H9 (cell line): ENCODE measurements around the gene SOHLH1. TPM values are rescaled to one million over a fixed set of nuclear protein-coding genes. Genes with fewer than 3 reads are reported as not detected.

Source experiments
- DNase-seq: peaks from one replicate; pipeline ENCODE4 v3.0.0-alpha.2; 2017
- H2AFZ ChIP-seq: one replicate; pipeline ENCODE4 v1.6.1; 2013; ENCODE audit warnings: mild to moderate bottlenecking, low read length, control low read depth, moderate library complexity
- H2AK5ac ChIP-seq: 2 replicates; pipeline ENCODE4 v1.6.1; 2013; ENCODE audit warnings: low read length, control low read depth, mixed read lengths; ENCODE audit not compliant: insufficient read length
- H2BK120ac ChIP-seq: one replicate; pipeline ENCODE4 v1.6.1; 2013; ENCODE audit warnings: low read depth, mild to moderate bottlenecking, low read length, control low read depth, inconsistent platforms; ENCODE audit not compliant: poor library complexity, severe bottlenecking
- H2BK12ac ChIP-seq: 2 replicates; pipeline ENCODE4 v1.6.1; 2013; ENCODE audit warnings: low read length, control low read depth, mixed read lengths, low read depth; ENCODE audit not compliant: insufficient read length
- H2BK15ac ChIP-seq: 2 replicates; pipeline ENCODE4 v1.6.1; 2013; ENCODE audit warnings: low read depth, low read length, control low read depth
- H2BK20ac ChIP-seq: one replicate; pipeline ENCODE4 v1.6.1; 2013; ENCODE audit warnings: low read depth, mild to moderate bottlenecking, low read length, control low read depth, inconsistent platforms; ENCODE audit not compliant: poor library complexity, severe bottlenecking
- H2BK5ac ChIP-seq: 2 replicates; pipeline ENCODE4 v1.6.1; 2013; ENCODE audit warnings: low read length, control low read depth, mixed read lengths; ENCODE audit not compliant: insufficient read length
- H3K14ac ChIP-seq: 2 replicates; pipeline ENCODE4 v1.6.1; 2013; ENCODE audit warnings: low read length, control low read depth; ENCODE audit not compliant: insufficient read depth
- H3K18ac ChIP-seq: 2 replicates; pipeline ENCODE4 v1.6.1; 2013; ENCODE audit warnings: low read depth, mild to moderate bottlenecking, mixed read lengths, low read length, control low read depth; ENCODE audit not compliant: insufficient read length
- H3K23ac ChIP-seq: 2 replicates; pipeline ENCODE4 v1.6.1; 2013; ENCODE audit warnings: low read length, control low read depth, mixed read lengths, low read depth; ENCODE audit not compliant: insufficient read length
- H3K23me2 ChIP-seq: 2 replicates; pipeline ENCODE4 v1.6.1; 2013; ENCODE audit warnings: low read depth, mild to moderate bottlenecking, mixed read lengths, low read length, control low read depth; ENCODE audit not compliant: insufficient read length, poor library complexity, severe bottlenecking
- H3K27ac ChIP-seq: 2 replicates; pipeline ENCODE4 v1.5.1; 2013; ENCODE audit warnings: low read length, control low read depth, mixed read lengths, low read depth; ENCODE audit not compliant: insufficient read length
- H3K27me3 ChIP-seq: 2 replicates; pipeline ENCODE4 v1.6.1; 2013; ENCODE audit warnings: low read length, control low read depth, inconsistent platforms; ENCODE audit not compliant: insufficient read depth
- H3K4ac ChIP-seq: 2 replicates; pipeline ENCODE4 v1.6.1; 2013; ENCODE audit warnings: low read depth, mild to moderate bottlenecking, control low read depth, inconsistent platforms, low read length, moderate library complexity
- H3K4me1 ChIP-seq: 2 replicates; pipeline ENCODE4 v1.6.1; 2013; ENCODE audit warnings: low read length, control low read depth, inconsistent platforms; ENCODE audit not compliant: insufficient read depth
- H3K4me2 ChIP-seq: 2 replicates; pipeline ENCODE4 v1.6.1; 2013; ENCODE audit warnings: low read length, control low read depth, mixed read lengths; ENCODE audit not compliant: insufficient read length, insufficient read depth
- H3K56ac ChIP-seq: 2 replicates; pipeline ENCODE4 v1.6.1; 2013; ENCODE audit warnings: low read depth, mild to moderate bottlenecking, mixed read lengths, low read length, control low read depth; ENCODE audit not compliant: insufficient read length
- H3K79me1 ChIP-seq: 2 replicates; pipeline ENCODE4 v1.6.1; 2013; ENCODE audit warnings: low read depth, mild to moderate bottlenecking, moderate library complexity, low read length, control low read depth, inconsistent platforms; ENCODE audit not compliant: insufficient read depth, poor library complexity, severe bottlenecking
- H3K79me2 ChIP-seq: 2 replicates; pipeline ENCODE4 v1.6.1; 2013; ENCODE audit warnings: low read length, control low read depth, inconsistent platforms; ENCODE audit not compliant: insufficient read depth
- H3K9ac ChIP-seq: 2 replicates; pipeline ENCODE4 v1.6.1; 2013; ENCODE audit warnings: low read length, control low read depth, mixed read lengths; ENCODE audit not compliant: insufficient read length; ENCODE audit errors: extremely low read depth
- H3K9me3 ChIP-seq: one replicate; pipeline ENCODE4 v1.6.1; 2013; ENCODE audit warnings: low read depth, low read length, inconsistent platforms; ENCODE audit not compliant: control insufficient read depth
- H3T11ph ChIP-seq: one replicate; pipeline ENCODE4 v1.6.1; 2013; ENCODE audit warnings: mild to moderate bottlenecking, low read length, control low read depth, inconsistent platforms
- H4K20me1 ChIP-seq: one replicate; pipeline ENCODE4 v1.6.1; 2013; ENCODE audit not compliant: control insufficient read depth, insufficient read length, insufficient read depth
- H4K5ac ChIP-seq: 2 replicates; pipeline ENCODE4 v1.6.1; 2013; ENCODE audit warnings: low read depth, mild to moderate bottlenecking, mixed read lengths, low read length, control low read depth; ENCODE audit not compliant: insufficient read length
- H4K8ac ChIP-seq: replicated peaks from 2 replicates; pipeline ENCODE4 v1.6.1; 2013; ENCODE audit warnings: low read length, control low read depth, mixed read lengths, low read depth; ENCODE audit not compliant: insufficient read length
- H4K91ac ChIP-seq: 2 replicates; pipeline ENCODE4 v1.6.1; 2013; ENCODE audit warnings: low read depth, mild to moderate bottlenecking, moderate library complexity, mixed read lengths, low read length, control low read depth; ENCODE audit not compliant: insufficient read length
- H3K27ac Mint-ChIP-seq, 3 experiments: 2 replicates in 2 of 3; 3 replicates in 1 of 3; pipeline ENCODE4 v1.8.0; 2020 to 2021; ENCODE audit warnings: mixed read lengths in 3 of 3, mild to moderate bottlenecking in 1 of 3, moderate library complexity in 1 of 3
- H3K27me3 Mint-ChIP-seq: 2 replicates; pipeline ENCODE4 v1.8.0; 2021; ENCODE audit warnings: low read depth, mild to moderate bottlenecking, moderate library complexity, mixed read lengths
- H3K36me3 Mint-ChIP-seq, 3 experiments: 2 replicates in 2 of 3; 3 replicates in 1 of 3; pipeline ENCODE4 v1.8.0; 2020 to 2021; ENCODE audit warnings: low read depth in 3 of 3, mixed read lengths in 3 of 3; ENCODE audit not compliant: insufficient read depth in 1 of 3
- H3K4me1 Mint-ChIP-seq, 2 experiments: 2 replicates each; pipeline ENCODE4 v1.8.0; 2020; ENCODE audit warnings: mixed read lengths in 2 of 2
- H3K4me3 Mint-ChIP-seq, 2 experiments: 2 replicates in 1 of 2; 3 replicates in 1 of 2; pipeline ENCODE4 v1.8.0; 2020 to 2021; ENCODE audit warnings: mild to moderate bottlenecking in 2 of 2, mixed read lengths in 2 of 2, moderate library complexity in 1 of 2
- H3K9me3 Mint-ChIP-seq, 2 experiments: 2 replicates in 1 of 2; 3 replicates in 1 of 2; pipeline ENCODE4 v1.8.0; 2020; ENCODE audit warnings: mild to moderate bottlenecking in 2 of 2, mixed read lengths in 2 of 2, moderate library complexity in 1 of 2
- WGBS: extraction: QIAGEN DNeasy Blood & Tissue Kit; methylation state at CpG from one replicate; pipeline ENCODE4 v1.1.7; 2013; ENCODE audit warnings: missing lambda C conversion rate, low lambda C conversion rate, mixed read lengths; ENCODE audit not compliant: insufficient read length; ENCODE audit errors: extremely low coverage; 5-methylcytosine and 5-hydroxymethylcytosine counted together
- total RNA-seq: library from RNA; stranded (reverse); gene quantifications from 2 replicates; pipeline ENCODE4 v1.2.1, GENCODE V29; 2021
- TF ChIP-seq, protein P1 (sequence below): fragments of 200-600 bp; sonication (generic); conservative IDR thresholded peaks from 3 replicates; pipeline ENCODE4 v1.8.0; 2021; ENCODE audit warnings: antibody characterized with exemption, mild to moderate bottlenecking

Gene SOHLH1
- total RNA-seq, 1 experiment from 2014 or later = not detected

DNA sequence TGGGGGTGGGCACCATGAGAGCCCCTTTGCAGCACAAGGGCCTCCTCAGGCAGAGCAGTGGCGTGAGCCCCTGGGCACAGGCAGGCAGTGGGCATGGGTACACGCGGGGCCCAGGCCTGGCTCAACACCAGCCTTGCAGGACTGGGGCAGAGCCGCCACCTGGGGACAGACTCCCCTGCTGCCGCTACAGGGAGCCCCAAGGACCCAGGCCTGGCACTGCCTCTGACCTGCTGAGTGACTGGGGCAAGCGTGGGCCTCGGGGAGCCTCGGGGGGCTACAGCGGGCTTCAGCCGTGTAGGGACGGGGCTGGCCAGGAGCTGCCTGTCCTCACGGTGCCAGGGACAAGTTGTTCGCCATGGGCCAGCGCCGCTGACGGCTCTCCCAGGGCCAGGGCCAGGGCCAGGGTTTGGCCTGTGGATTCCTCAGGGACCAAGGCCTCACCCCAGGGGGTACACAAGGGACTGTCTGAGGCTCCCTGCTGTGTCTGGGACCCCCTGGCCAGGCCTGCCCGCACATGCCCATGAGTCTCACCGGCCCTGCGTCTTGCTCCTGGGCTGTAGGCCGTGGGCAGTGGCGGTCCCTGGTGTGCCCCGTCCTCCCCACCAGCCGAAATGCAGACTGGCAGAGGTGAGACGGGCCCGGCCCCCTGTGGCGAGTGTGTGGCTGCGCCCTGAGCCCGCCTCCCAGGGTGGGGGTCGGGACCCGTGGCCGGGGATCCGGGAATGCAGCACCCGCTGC, 45.2 kb upstream of the SOHLH1 start:
- Histone ChIP-seq H3K9me3 (no peaks in the 10 kb centered on the region), H2AK5ac (no peak overlapping the region), H4K20me1 (no peaks in the 10 kb centered on the region), H4K8ac (no peak overlapping the region), H4K5ac (no peak overlapping the region), H3K27ac (no peak overlapping the region), H4K91ac (no peak overlapping the region), H2BK15ac (no peak overlapping the region; the same call in 1 of the 2 replicates), H3K79me2 (no peaks in the 10 kb centered on the region), H3K14ac (no peak overlapping the region; the same call in 1 of the 2 replicates), H3K23ac (no peak overlapping the region), H3K23me2 (peaks cover under 1% of the 10 kb centered on the region), H2BK12ac (no peak overlapping the region), H2BK120ac (no peak overlapping the region), H3K56ac (no peak overlapping the region), H3K4me1 (no peaks in the 10 kb centered on the region), H2BK20ac (no peak overlapping the region), H3K4me2 (no peak overlapping the region), H3K27me3 (no peaks in the 10 kb centered on the region), H3T11ph (no peak overlapping the region), H3K18ac (peak overlapping the region; percentile 22), H3K4ac (no peak overlapping the region), H2AFZ (no peak overlapping the region), H3K9ac (no peak overlapping the region), H3K79me1 (no peaks in the 10 kb centered on the region), H2BK5ac (no peak overlapping the region)
- WGBS = no CpG with 5 or more reads among the region's 33 CpGs
- Mint-ChIP-seq H3K27me3 (no peaks in the 10 kb centered on the region), H3K4me3 (no peak overlapping the region), H3K4me1 (peaks cover 0 to 9% of the 10 kb centered on the region in 2 experiments; a peak in 2 of 4 replicates), H3K27ac (no peak overlapping the region), H3K36me3 (no peaks in the 10 kb centered on the region), H3K9me3 (no peaks in the 10 kb centered on the region)
- TF ChIP-seq, protein P1, sequence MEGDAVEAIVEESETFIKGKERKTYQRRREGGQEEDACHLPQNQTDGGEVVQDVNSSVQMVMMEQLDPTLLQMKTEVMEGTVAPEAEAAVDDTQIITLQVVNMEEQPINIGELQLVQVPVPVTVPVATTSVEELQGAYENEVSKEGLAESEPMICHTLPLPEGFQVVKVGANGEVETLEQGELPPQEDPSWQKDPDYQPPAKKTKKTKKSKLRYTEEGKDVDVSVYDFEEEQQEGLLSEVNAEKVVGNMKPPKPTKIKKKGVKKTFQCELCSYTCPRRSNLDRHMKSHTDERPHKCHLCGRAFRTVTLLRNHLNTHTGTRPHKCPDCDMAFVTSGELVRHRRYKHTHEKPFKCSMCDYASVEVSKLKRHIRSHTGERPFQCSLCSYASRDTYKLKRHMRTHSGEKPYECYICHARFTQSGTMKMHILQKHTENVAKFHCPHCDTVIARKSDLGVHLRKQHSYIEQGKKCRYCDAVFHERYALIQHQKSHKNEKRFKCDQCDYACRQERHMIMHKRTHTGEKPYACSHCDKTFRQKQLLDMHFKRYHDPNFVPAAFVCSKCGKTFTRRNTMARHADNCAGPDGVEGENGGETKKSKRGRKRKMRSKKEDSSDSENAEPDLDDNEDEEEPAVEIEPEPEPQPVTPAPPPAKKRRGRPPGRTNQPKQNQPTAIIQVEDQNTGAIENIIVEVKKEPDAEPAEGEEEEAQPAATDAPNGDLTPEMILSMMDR = no peak
- DNase-seq = no peak
